GM19023 (cell line): ENCODE data around the gene SGPL1.

Source experiments
- ATAC-seq: cut with Tn5 transposase; IDR thresholded peaks from one replicate; pipeline ENCODE4 v1.9.1; 2021; ENCODE audit warnings: mild to moderate bottlenecking, moderate library complexity; ENCODE audit not compliant: unreplicated experiment

SGPL1 gene

GRCh38 chr10:70872291-70872690 is 56.5 kb downstream of the SGPL1 start:
- ATAC-seq, result no peak

GRCh38 chr10:70874061-70874460 is 58.3 kb downstream of the SGPL1 start:
- ATAC-seq, result no peak

- no peak for ATAC-seq
Measured at GRCh38 chr10:70879207-70879606, 63.5 kb downstream of the SGPL1 start.

- peak; percentile 76 for ATAC-seq
Measured at GRCh38 chr10:70880077-70880534, 64.4 kb downstream of the SGPL1 start.

GRCh38 chr10:70884741-70885140 is 69.0 kb downstream of the SGPL1 start:
- ATAC-seq, result no peak

- no peak for ATAC-seq
Measured at GRCh38 chr10:70885481-70885880, 69.7 kb downstream of the SGPL1 start.

- no peak for ATAC-seq
Measured at GRCh38 chr10:70885931-70886903, 70.5 kb downstream of the SGPL1 start.

- no peak for ATAC-seq
Measured at GRCh38 chr10:70886921-70887665, 71.3 kb downstream of the SGPL1 start.

- ATAC-seq, result peak; percentile 79
Measured at GRCh38 chr10:70887804-70888800, 72.4 kb downstream of the SGPL1 start, which contains the start of gene PCBD1. TSS of gene PCBD1 (minus strand) at chr10:70888565. CDS start at chr10:70888533, 32 bp downstream.

GRCh38 chr10:70889291-70889690 is 73.5 kb downstream of the SGPL1 start:
- ATAC-seq, result no peak

GRCh38 chr10:70890917-70891431 is 75.2 kb downstream of the SGPL1 start:
- no peak for ATAC-seq

GRCh38 chr10:70891627-70892026 is 75.9 kb downstream of the SGPL1 start:
- no peak for ATAC-seq

GRCh38 chr10:70892631-70893030 is 76.9 kb downstream of the SGPL1 start:
- ATAC-seq, result no peak

- no peak for ATAC-seq
Measured at GRCh38 chr10:70893227-70894006, 77.7 kb downstream of the SGPL1 start.

- ATAC-seq, result no peak
Measured at GRCh38 chr10:70894416-70894815, 78.7 kb downstream of the SGPL1 start.

GRCh38 chr10:70896551-70896950 is 80.8 kb downstream of the SGPL1 start:
- no peak for ATAC-seq

GRCh38 chr10:70898687-70899086 is 82.9 kb downstream of the SGPL1 start:
- no peak for ATAC-seq

GRCh38 chr10:70899096-70899495 is 83.3 kb downstream of the SGPL1 start:
- no peak for ATAC-seq

- ATAC-seq, result no peak
Measured at GRCh38 chr10:70901276-70901878, 85.6 kb downstream of the SGPL1 start.
